Activated T-helper 1 cell treated with anti-CD3 and anti-CD28 coated beads, Interleukin-12 subunit alpha, Interleukin-12 subunit beta, Interleukin-2, Interleukin-4 antibody, amounts not matched to agents 30 ng/mL and 10 ng/mL and 1 ng/mL, durations not matched to agents 14 hours and 24 hours and 36 hours (primary cell): Measurements from ENCODE around the gene PRDM1. TPM values are rescaled to one million over a fixed set of nuclear protein-coding genes. Genes with fewer than 3 reads are reported as not detected.

Experiments used
- DNase-seq: peaks from one replicate; pipeline ENCODE4 v3.0.0; 2021; ENCODE audit warnings: low spot score
- H3K27ac Mint-ChIP-seq: one replicate; pipeline ENCODE4 v1.8.0; 2021; ENCODE audit warnings: mild to moderate bottlenecking, mixed read lengths
- H3K27me3 Mint-ChIP-seq: one replicate; pipeline ENCODE4 v1.8.0; 2022; ENCODE audit warnings: mild to moderate bottlenecking, moderate library complexity, mixed read lengths; ENCODE audit not compliant: insufficient read depth
- H3K36me3 Mint-ChIP-seq: one replicate; pipeline ENCODE4 v1.8.0; 2021; ENCODE audit warnings: low read depth, mixed read lengths
- H3K4me1 Mint-ChIP-seq: one replicate; pipeline ENCODE4 v1.8.0; 2021; ENCODE audit warnings: low read depth, mixed read lengths
- H3K4me3 Mint-ChIP-seq: one replicate; pipeline ENCODE4 v1.8.0; 2021; ENCODE audit warnings: mild to moderate bottlenecking, moderate library complexity, mixed read lengths
- H3K9me3 Mint-ChIP-seq: one replicate; pipeline ENCODE4 v1.8.0; 2021; ENCODE audit warnings: mixed read lengths
- intact Hi-C: fragments of 100-400 bp; cut with micrococcal nuclease; formaldehyde crosslinking; loops from one replicate; pipeline ENCODE4 v1.15.1; 2024
- total RNA-seq: library from RNA; stranded (reverse); gene quantifications from 2 replicates; pipeline ENCODE4 v1.2.3, GENCODE V29; 2022

The PRDM1 gene
- 74.1 and 78.8 TPM in 2 replicates for total RNA-seq

DNA sequence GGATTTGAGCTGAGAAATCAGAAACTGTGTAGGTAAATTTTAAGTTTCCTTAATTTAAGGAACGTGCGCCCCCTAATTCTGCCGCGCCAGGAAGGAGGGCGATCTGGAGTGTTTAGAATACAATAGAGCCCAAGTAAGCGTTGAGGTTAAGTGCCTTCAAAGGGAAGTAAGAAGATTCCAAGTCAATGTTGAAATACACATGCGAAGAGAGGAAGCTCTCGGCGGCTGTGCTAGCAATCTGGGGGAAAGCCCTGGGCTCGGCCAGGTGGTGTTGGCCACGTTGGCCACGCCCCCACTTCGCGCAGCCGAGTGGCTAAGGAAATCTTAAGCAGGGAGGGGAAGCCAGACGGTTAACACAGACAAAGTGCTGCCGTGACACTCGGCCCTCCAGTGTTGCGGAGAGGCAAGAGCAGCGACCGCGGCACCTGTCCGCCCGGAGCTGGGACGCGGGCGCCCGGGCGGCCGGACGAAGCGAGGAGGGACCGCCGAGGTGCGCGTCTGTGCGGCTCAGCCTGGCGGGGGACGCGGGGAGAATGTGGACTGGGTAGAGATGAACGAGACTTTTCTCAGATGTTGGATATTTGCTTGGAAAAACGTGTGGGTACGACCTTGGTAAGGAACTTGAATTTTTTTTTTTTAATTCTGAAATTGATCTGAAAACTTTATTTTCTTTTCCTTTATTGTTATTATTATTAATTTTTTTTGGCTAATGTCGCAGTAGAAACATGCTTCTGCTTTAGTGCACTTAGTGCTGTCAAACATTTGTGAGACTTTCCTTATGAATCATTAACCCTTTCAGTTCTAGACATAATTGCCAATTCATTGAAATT is at the start of gene PRDM1:
Gene PRDM1, plus strand, starts transcription at position 353 of the 830 bp plus-strand sequence. Its CDS starts 218 bp downstream, at position 571.
- intact Hi-C loops = loop anchor here (1.0 to 2.0 kb wide), 10 partner anchors 11 to 601 kb away; no protein-coding TSS in a partner anchor
- peak; percentile 83 for DNase-seq
- Mint-ChIP-seq H3K9me3 (no peaks in the 10 kb centered on the region), H3K27me3 (peaks cover 7% of the 10 kb centered on the region), H3K27ac (peak within 1 kb of the TSS; percentile 80), H3K4me3 (peak within 1 kb of the TSS; percentile 96), H3K4me1 (peaks cover 86% of the 10 kb centered on the region), H3K36me3 (peaks cover 42% of the 10 kb centered on the region)

DNA sequence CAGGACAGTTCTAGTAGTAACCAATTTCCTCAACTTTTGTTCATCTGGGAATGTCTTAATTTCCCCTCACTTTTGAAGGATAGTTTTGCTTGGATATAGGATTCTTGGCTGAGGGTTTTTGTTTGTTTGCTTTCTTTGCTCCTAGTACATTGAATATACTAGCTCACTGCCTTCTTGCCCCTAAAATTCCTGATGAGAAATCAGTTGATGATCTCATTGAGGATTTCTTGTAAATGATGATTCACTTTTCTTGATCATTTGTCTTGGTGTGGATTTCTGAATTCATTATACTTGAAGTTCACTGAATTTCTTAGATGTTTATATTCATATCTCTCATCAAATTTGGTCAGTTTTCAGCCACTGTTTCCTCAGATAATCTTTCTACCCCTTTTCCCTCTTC is 49.1 kb upstream of the PRDM1 start:
- Mint-ChIP-seq H3K27me3 (peaks cover 1% of the 10 kb centered on the region), H3K4me3 (no peak overlapping the region), H3K27ac (no peak overlapping the region), H3K9me3 (peaks cover 22% of the 10 kb centered on the region), H3K36me3 (peaks cover 17% of the 10 kb centered on the region), H3K4me1 (peaks cover 15% of the 10 kb centered on the region)
- DNase-seq = no peak
- intact Hi-C loops = no loop called here

DNA sequence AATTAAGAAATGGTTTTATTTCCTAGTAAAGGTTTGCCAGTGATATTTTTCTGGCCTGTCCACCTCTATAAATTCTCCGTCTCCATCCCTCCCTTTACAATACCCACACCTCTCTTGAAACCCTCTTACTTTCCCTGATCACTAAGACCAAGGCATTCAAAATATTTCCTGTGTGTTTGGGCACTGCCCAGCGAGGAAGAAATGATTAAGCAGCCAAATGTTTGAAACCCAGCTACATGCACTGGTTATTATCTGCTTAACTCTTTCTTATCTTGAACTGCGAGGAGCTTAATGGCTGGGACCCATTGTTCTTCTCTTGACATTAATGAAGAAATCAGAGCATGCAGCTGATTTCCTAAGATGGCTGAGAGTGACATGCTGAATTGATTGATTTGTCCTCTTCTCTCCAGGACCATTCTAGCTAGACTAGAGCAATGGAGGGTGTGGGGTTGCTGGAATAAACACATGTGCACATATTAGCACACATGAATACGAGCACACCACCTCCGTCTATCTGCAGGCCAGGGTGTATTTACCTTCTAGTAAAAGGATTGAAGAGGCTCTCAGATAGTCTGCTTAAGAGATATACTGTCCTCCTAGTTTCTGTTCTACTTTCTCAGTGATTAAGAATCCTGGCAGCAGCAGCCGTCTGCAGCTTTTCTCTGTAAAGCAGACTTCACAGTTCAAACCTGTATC is 46.1 kb upstream of the PRDM1 start:
- peaks cover 1% of the 10 kb centered on the region for H3K27me3 Mint-ChIP-seq
- no peak for DNase-seq
- peaks cover 17% of the 10 kb centered on the region for H3K36me3 Mint-ChIP-seq
- peaks cover 22% of the 10 kb centered on the region for H3K9me3 Mint-ChIP-seq
- peaks cover 16% of the 10 kb centered on the region for H3K4me1 Mint-ChIP-seq
- no peak overlapping the region for H3K4me3 Mint-ChIP-seq
- intact Hi-C loops = no loop called here
- no peak overlapping the region for H3K27ac Mint-ChIP-seq

GRCh38 chr6:106044151-106044550 is 42.0 kb upstream of the PRDM1 start:
- Mint-ChIP-seq H3K9me3 (no peaks in the 10 kb centered on the region), H3K36me3 (peaks cover 4% of the 10 kb centered on the region), H3K27me3 (peaks cover 6% of the 10 kb centered on the region), H3K4me1 (peaks cover 16% of the 10 kb centered on the region), H3K4me3 (no peak overlapping the region), H3K27ac (no peak overlapping the region)
- intact Hi-C loops = no loop called here
- DNase-seq = no peak

DNA sequence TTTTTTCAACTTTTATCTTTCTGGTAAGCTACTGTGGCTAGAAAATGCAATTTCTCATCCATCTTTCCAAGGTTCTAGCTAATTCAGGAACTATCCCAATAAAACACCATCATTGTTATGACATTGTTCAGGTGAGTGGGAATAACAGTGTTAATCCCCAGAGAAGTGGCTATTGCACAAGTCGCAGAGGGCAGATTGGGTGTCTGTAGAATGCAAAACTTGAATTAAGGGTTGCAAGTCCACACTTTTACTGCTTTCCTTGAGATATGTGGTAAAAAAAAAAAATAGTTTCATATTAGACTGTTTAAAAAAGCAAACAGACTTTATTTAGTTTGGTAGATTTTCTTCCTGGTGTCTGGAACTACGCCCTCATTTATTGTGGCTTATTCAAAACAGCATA is 41.1 kb upstream of the PRDM1 start:
- no peak overlapping the region for H3K4me3 Mint-ChIP-seq
- H3K9me3 Mint-ChIP-seq = no peaks in the 10 kb centered on the region
- peaks cover 4% of the 10 kb centered on the region for H3K36me3 Mint-ChIP-seq
- intact Hi-C loops = no loop called here
- no peak for DNase-seq
- peaks cover 6% of the 10 kb centered on the region for H3K27me3 Mint-ChIP-seq
- peaks cover 26% of the 10 kb centered on the region for H3K4me1 Mint-ChIP-seq
- H3K27ac Mint-ChIP-seq = no peak overlapping the region

DNA sequence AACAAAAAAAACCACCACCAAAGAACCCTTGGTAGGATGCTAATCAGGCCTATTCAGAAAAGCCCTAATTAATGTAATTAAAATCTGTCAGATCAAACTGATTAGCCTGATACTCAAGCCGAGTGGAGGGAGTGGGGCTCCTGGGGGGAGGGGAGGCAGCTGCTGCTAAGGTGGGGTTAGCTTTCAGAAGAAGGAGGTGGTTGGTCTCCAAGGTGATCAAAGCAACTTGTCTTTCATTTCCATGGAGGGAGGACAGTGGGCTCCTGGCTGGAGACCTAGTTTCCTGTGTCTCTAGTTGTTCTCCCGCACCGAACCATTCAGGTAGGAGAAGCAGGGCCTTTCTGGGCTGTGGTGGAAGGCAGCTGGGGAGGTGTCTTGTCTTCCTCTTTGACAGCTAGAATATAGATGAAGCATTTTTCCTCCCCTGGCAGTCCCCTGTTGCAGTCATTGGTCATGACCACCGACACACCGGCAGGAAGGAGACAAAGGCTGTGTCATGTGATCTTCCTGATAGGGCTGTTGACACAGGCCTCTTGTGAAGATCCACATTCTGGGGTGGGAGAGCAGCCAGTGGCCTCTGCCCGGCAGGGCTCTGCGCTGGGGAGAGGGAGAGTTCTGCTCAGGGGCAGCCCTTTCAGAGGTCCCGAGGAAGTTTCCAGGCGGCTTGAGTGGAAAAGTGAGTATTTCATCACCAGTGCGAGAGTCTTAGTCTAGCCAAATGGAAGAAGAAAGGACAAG is 39.9 kb upstream of the PRDM1 start:
- Mint-ChIP-seq H3K27ac (no peak overlapping the region), H3K4me3 (no peak overlapping the region), H3K9me3 (no peaks in the 10 kb centered on the region)

GRCh38 chr6:106046854-106047200 is 39.3 kb upstream of the PRDM1 start:
- Mint-ChIP-seq H3K27ac (no peak overlapping the region), H3K4me3 (no peak overlapping the region), H3K9me3 (no peaks in the 10 kb centered on the region), H3K4me1 (peaks cover 40% of the 10 kb centered on the region), H3K27me3 (peaks cover 6% of the 10 kb centered on the region), H3K36me3 (peaks cover 7% of the 10 kb centered on the region)
- intact Hi-C loops = no loop called here
- DNase-seq = no peak

More for the DNA sequence above, 39.9 kb upstream of the PRDM1 start:
- H3K27me3 Mint-ChIP-seq = peaks cover 6% of the 10 kb centered on the region
- peaks cover 5% of the 10 kb centered on the region for H3K36me3 Mint-ChIP-seq
- no peak for DNase-seq
- intact Hi-C loops = no loop called here
- H3K4me1 Mint-ChIP-seq = peaks cover 36% of the 10 kb centered on the region

DNA sequence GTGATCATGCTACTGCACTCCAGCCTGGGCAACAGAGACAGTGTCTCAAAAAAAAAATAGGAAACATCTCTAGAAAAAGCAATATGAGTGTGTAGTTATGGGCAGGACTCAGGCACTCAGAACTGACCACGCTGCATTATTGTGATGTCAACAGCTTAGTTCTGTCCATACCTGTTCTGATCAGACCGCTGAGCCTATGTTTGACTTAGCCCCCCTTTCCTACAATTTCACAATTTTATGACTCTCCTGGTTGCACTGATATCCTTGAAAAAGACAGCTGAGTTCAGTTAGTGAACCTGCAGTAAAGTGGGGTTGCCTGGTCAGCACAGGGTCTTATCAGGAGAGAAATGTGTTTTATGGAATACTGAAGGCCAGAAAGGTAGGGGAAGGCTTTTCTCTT is 37.8 kb upstream of the PRDM1 start:
- no peak for DNase-seq
- H3K27me3 Mint-ChIP-seq = peaks cover 6% of the 10 kb centered on the region
- H3K9me3 Mint-ChIP-seq = no peaks in the 10 kb centered on the region
- H3K36me3 Mint-ChIP-seq = peaks cover 10% of the 10 kb centered on the region
- H3K4me3 Mint-ChIP-seq = no peak overlapping the region
- no peak overlapping the region for H3K27ac Mint-ChIP-seq
- intact Hi-C loops = no loop called here
- H3K4me1 Mint-ChIP-seq = peaks cover 40% of the 10 kb centered on the region

GRCh38 chr6:106050538-106050937 is 35.6 kb upstream of the PRDM1 start:
- H3K27ac Mint-ChIP-seq = no peak overlapping the region
- peaks cover 6% of the 10 kb centered on the region for H3K27me3 Mint-ChIP-seq
- intact Hi-C loops = no loop called here
- H3K4me1 Mint-ChIP-seq = peaks cover 35% of the 10 kb centered on the region
- H3K36me3 Mint-ChIP-seq = peaks cover 8% of the 10 kb centered on the region
- no peaks in the 10 kb centered on the region for H3K9me3 Mint-ChIP-seq
- H3K4me3 Mint-ChIP-seq = no peak overlapping the region
- no peak for DNase-seq

DNA sequence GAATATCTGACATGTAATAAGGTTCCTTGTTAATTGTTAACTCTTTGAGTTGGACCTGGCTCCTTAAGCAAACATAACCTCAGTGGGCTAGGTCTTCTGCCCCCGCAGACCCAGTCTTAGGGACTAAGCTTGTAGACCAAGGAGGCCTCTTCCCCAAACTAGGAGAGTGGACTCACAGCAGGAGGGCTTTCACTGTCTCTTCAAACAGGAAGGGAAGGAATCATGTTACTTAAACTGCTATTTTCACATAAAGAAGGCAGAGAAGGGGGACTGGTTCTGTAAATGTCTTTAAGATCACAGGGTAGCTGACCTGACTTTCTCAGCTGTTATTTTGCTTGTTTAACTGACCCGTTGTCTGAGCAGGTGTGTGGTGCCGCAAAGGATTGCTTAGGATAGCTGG is 34.9 kb upstream of the PRDM1 start:
- H3K4me1 Mint-ChIP-seq = peaks cover 33% of the 10 kb centered on the region
- no peaks in the 10 kb centered on the region for H3K9me3 Mint-ChIP-seq
- DNase-seq = no peak
- H3K4me3 Mint-ChIP-seq = no peak overlapping the region
- H3K36me3 Mint-ChIP-seq = peaks cover 7% of the 10 kb centered on the region
- peaks cover 3% of the 10 kb centered on the region for H3K27me3 Mint-ChIP-seq
- intact Hi-C loops = no loop called here
- no peak overlapping the region for H3K27ac Mint-ChIP-seq

GRCh38 chr6:106053484-106054205 is 32.5 kb upstream of the PRDM1 start:
- peaks cover 7% of the 10 kb centered on the region for H3K36me3 Mint-ChIP-seq
- no peak overlapping the region for H3K4me3 Mint-ChIP-seq
- DNase-seq = no peak
- H3K27me3 Mint-ChIP-seq = peaks cover 3% of the 10 kb centered on the region
- peaks cover 37% of the 10 kb centered on the region for H3K4me1 Mint-ChIP-seq
- no peaks in the 10 kb centered on the region for H3K9me3 Mint-ChIP-seq
- intact Hi-C loops = no loop called here
- H3K27ac Mint-ChIP-seq = no peak overlapping the region

DNA sequence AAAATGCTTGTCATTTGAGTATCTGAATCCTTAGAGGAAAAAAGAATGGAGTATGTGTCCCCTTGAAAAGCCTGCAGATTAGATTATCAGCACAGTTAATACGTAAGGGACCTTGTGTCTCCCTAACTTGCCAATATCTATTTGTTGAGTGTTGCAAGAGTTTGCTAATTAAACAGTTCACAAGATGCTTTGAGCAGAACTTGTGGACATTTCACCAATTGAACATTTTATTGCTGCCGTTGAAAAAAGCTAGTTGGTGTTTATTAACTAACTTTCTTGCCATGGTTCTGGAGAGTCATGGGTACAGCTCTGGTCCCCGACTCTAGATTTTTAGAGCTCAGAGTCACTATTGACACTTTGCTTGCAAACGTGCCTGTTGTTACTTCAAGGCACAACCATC is 30.6 kb upstream of the PRDM1 start:
- intact Hi-C loops = no loop called here
- DNase-seq = no peak
- no peaks in the 10 kb centered on the region for H3K9me3 Mint-ChIP-seq
- peaks cover 7% of the 10 kb centered on the region for H3K36me3 Mint-ChIP-seq
- no peak overlapping the region for H3K4me3 Mint-ChIP-seq
- no peak overlapping the region for H3K27ac Mint-ChIP-seq
- no peaks in the 10 kb centered on the region for H3K27me3 Mint-ChIP-seq
- H3K4me1 Mint-ChIP-seq = peaks cover 24% of the 10 kb centered on the region
